Measurements from ENCODE around the gene FOXK1.

The FOXK1 gene

DNA sequence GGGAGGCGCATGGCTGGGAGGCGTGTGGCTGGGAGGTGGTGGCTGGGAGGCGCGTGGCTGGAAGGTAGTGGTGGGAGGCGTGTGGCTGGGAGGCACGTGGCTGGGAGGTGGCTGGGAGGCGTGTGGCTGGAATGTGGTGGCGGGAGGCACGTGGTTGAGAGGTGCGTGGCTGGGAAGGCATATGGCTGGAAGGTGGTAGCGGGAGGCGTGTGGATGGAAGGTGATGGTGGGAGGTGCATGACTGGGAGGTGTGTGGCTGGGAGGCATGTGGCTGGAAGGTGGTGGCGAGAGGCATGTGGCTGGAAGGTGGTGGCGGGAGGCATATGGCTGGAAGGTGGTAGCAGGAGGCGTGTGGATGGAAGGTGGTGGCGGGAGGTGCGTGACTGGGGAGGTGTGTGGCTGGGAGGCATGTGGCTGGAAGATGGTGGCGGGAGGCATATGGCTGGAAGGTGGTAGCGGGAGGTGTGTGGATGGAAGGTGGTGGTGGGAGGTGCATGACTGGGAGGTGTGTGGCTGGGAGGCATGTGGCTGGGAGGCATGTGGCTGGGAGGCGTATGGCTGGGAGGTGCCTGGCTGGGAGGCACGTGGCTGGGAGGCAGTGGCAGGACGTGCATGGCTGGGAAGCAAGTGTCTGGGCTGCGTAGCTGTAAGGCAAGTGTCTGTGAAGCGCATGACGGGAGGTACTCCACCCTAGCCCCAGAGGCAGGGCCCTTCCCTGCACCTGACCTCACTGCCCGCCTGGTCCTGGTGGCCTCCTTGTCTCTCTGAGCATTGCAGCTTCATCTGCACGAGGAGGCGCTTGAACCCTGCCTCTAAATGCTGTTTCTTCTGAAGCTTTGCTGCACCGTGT lies 35.1 kb downstream of the FOXK1 start:
- H3K27ac ChIP-seq = no peak overlapping the region
- H4K20me1 ChIP-seq (ENCODE audit: insufficient read depth) = no peaks in the 10 kb centered on the region
- 0 out of 2 replicates have a peak, but pooled peaks cover 4% of the 10 kb centered on the region for H3K36me3 ChIP-seq (ENCODE audit: insufficient read depth)
- H3K79me2 ChIP-seq (ENCODE audit: insufficient read depth, low read depth) = peaks cover 97% of the 10 kb centered on the region
- H3K9ac ChIP-seq = no peak overlapping the region
- TF ChIP-seq, protein P1, sequence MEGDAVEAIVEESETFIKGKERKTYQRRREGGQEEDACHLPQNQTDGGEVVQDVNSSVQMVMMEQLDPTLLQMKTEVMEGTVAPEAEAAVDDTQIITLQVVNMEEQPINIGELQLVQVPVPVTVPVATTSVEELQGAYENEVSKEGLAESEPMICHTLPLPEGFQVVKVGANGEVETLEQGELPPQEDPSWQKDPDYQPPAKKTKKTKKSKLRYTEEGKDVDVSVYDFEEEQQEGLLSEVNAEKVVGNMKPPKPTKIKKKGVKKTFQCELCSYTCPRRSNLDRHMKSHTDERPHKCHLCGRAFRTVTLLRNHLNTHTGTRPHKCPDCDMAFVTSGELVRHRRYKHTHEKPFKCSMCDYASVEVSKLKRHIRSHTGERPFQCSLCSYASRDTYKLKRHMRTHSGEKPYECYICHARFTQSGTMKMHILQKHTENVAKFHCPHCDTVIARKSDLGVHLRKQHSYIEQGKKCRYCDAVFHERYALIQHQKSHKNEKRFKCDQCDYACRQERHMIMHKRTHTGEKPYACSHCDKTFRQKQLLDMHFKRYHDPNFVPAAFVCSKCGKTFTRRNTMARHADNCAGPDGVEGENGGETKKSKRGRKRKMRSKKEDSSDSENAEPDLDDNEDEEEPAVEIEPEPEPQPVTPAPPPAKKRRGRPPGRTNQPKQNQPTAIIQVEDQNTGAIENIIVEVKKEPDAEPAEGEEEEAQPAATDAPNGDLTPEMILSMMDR (conservative IDR thresholded peaks at IDR 0.05; ENCODE audit: low read depth, low read length) = no peak
- H3K4me3 ChIP-seq (IDR thresholded peaks at IDR 0.05; ENCODE audit: insufficient read depth, low read depth, low read length) = no peak overlapping the region
- no peaks in the 10 kb centered on the region for H3K4me1 ChIP-seq (ENCODE audit: low read depth, poor library complexity, severe bottlenecking)
- no peak overlapping the region for H3K4me2 ChIP-seq
- no peaks in the 10 kb centered on the region for H3K27me3 ChIP-seq (ENCODE audit: insufficient read depth, low read depth)
- no peak overlapping the region for H2AFZ ChIP-seq (ENCODE audit: low read depth)

GRCh38 chr7:4718075-4718474 lies 36.0 kb downstream of the FOXK1 start:
- Histone ChIP-seq H3K79me2 (ENCODE audit: insufficient read depth, low read depth) (peaks cover 97% of the 10 kb centered on the region), H2AFZ (ENCODE audit: low read depth) (no peak overlapping the region), H3K9ac (no peak overlapping the region), H3K27me3 (ENCODE audit: insufficient read depth, low read depth) (no peaks in the 10 kb centered on the region), H3K27ac (no peak overlapping the region), H3K4me3 (IDR thresholded peaks at IDR 0.05; ENCODE audit: insufficient read depth, low read depth, low read length) (no peak overlapping the region), H3K36me3 (ENCODE audit: insufficient read depth) (0 out of 2 replicates have a peak, but pooled peaks cover 4% of the 10 kb centered on the region), H3K4me1 (ENCODE audit: low read depth, poor library complexity, severe bottlenecking) (peaks cover under 1% of the 10 kb centered on the region), H3K4me2 (no peak overlapping the region), H4K20me1 (ENCODE audit: insufficient read depth) (peaks cover 2% of the 10 kb centered on the region; the same call in 1 of the 2 replicates)
- TF ChIP-seq, protein P1 (conservative IDR thresholded peaks at IDR 0.05; ENCODE audit: low read depth, low read length) = no peak

GRCh38 chr7:4720225-4720624 lies 38.1 kb downstream of the FOXK1 start:
- Histone ChIP-seq H3K4me3 (IDR thresholded peaks at IDR 0.05; ENCODE audit: insufficient read depth, low read depth, low read length) (no peak overlapping the region), H3K36me3 (ENCODE audit: insufficient read depth) (no peaks in the 10 kb centered on the region), H3K4me2 (no peak overlapping the region), H3K27ac (no peak overlapping the region), H4K20me1 (ENCODE audit: insufficient read depth) (peaks cover 8% of the 10 kb centered on the region; the same call in 1 of the 2 replicates), H3K79me2 (ENCODE audit: insufficient read depth, low read depth) (peaks cover 97% of the 10 kb centered on the region), H3K9ac (no peak overlapping the region), H2AFZ (ENCODE audit: low read depth) (no peak overlapping the region), H3K4me1 (ENCODE audit: low read depth, poor library complexity, severe bottlenecking) (peaks cover 10% of the 10 kb centered on the region), H3K27me3 (ENCODE audit: insufficient read depth, low read depth) (no peaks in the 10 kb centered on the region)
- TF ChIP-seq, protein P1 (conservative IDR thresholded peaks at IDR 0.05; ENCODE audit: low read depth, low read length) = no peak

- TF ChIP-seq, protein P1 (conservative IDR thresholded peaks at IDR 0.05; ENCODE audit: low read depth, low read length) = no peak
- H3K79me2 ChIP-seq (ENCODE audit: insufficient read depth, low read depth) = peaks cover 100% of the 10 kb centered on the region
- H3K27me3 ChIP-seq (ENCODE audit: insufficient read depth, low read depth) = no peaks in the 10 kb centered on the region
- H2AFZ ChIP-seq (ENCODE audit: low read depth) = no peak overlapping the region
- H3K9ac ChIP-seq = no peak overlapping the region
- H4K20me1 ChIP-seq (ENCODE audit: insufficient read depth) = peaks cover 12% of the 10 kb centered on the region; the same call in 1 of the 2 replicates
- H3K4me1 ChIP-seq (ENCODE audit: low read depth, poor library complexity, severe bottlenecking) = peaks cover 20% of the 10 kb centered on the region
- no peak overlapping the region for H3K4me3 ChIP-seq (IDR thresholded peaks at IDR 0.05; ENCODE audit: insufficient read depth, low read depth, low read length)
- H3K27ac ChIP-seq = no peak overlapping the region
- no peak overlapping the region for H3K4me2 ChIP-seq
- H3K36me3 ChIP-seq (ENCODE audit: insufficient read depth) = no peaks in the 10 kb centered on the region
Measured at GRCh38 chr7:4722308-4722707, 40.2 kb downstream of the FOXK1 start.
